ENCODE measurements around the gene LGMN. TPM values are rescaled to one million over a fixed set of nuclear protein-coding genes. Genes with fewer than 3 reads are reported as not detected.
A peak's percentile ranks its signal among the peaks of the same experiment; 100 is the strongest.

The LGMN gene
- polyA plus RNA-seq, 1 of the 3 experiments (the other 2 are of a cell fraction), result 76.3 TPM

DNA sequence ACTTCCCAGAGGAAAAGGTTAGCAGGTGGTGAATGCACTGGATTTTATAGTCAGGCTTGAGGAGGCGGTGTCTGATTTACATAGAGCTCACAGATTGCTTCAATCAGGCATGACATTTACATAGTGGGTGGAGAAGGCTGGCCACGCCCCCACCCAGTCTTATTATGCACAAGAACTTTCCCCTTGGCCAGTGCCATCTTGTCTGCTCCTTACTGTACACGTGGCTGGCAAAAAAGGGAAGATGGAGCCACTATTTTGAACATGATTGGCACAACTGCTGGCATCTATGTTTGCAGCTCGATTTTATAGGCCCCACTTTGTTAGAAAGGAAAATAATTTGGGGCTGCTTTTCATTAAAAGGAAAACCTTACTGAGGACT is 10.9 kb upstream of the LGMN start:
- Histone ChIP-seq H3K27ac (ENCODE audit: low read depth in 2 of 2, low read length in 1 of 2) (no peak overlapping the region), H4K20me1 (ENCODE audit: insufficient read depth) (no peaks in the 10 kb centered on the region), H3K9ac (no peak overlapping the region), H2AFZ (ENCODE audit: low read depth) (peak overlapping the region; percentile 51; the same call in 1 of the 2 replicates), H3K9me3 (no peaks in the 10 kb centered on the region), H3K4me2 (no peak overlapping the region), H3K79me2 (ENCODE audit: insufficient read depth) (no peaks in the 10 kb centered on the region), H3K36me3 (replicated peaks in 1 of 2; ENCODE audit: control insufficient read depth in 1 of 2, insufficient read depth in 2 of 2, low read length in 1 of 2) (no peaks in the 10 kb centered on the region), H3K4me3 (ENCODE audit: low read depth in 2 of 2, low read length in 1 of 2) (no peak overlapping the region), H3K27me3 (ENCODE audit: insufficient read depth) (no peaks in the 10 kb centered on the region), H3K9me2 (no peaks in the 10 kb centered on the region), H3K4me1 (ENCODE audit: control insufficient read depth in 1 of 2, insufficient read depth in 2 of 2, low read depth in 1 of 2, low read length in 1 of 2) (no peaks in the 10 kb centered on the region), H3F3A (replicated peaks; ENCODE audit: insufficient read depth) (no peaks in the 10 kb centered on the region)
- ChIA-PET POLR2A (no interaction called here), CTCF (no interaction called here)
- 46% methylated on average over 4 of the region's 4 CpGs for WGBS (ENCODE audit: low lambda C conversion rate)
- DNase-seq, result no peak
- TF ChIP-seq FOXM1 (IDR thresholded peaks at IDR 0.05; ENCODE audit: low read depth) (no peak), EZH2phosphoT487 (IDR thresholded peaks at IDR 0.05; ENCODE audit: borderline replicate concordance, low read depth) (no peak)
- TF ChIP-seq, protein P1, sequence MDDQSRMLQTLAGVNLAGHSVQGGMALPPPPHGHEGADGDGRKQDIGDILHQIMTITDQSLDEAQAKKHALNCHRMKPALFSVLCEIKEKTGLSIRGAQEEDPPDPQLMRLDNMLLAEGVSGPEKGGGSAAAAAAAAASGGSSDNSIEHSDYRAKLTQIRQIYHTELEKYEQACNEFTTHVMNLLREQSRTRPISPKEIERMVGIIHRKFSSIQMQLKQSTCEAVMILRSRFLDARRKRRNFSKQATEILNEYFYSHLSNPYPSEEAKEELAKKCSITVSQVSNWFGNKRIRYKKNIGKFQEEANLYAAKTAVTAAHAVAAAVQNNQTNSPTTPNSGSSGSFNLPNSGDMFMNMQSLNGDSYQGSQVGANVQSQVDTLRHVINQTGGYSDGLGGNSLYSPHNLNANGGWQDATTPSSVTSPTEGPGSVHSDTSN (IDR thresholded peaks at IDR 0.05), result no peak

DNA sequence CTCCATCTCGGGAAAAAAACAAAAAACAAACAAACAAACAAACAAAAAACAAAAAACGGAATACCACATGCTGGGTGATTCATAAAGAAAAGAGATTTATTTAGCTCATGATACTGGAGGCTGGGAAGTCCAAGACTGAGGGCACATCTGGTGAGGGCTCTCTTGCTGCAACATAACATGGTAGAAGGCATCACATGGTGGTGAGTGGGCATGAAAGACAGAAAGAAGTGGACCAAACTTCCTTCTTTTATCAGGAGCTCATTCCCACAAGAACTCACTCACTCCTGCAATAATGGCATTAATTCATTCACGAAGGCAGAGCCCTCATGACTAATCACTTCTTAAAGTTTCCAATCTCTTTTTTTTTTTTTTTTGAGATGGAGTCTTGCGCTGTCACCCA is 8.0 kb upstream of the LGMN start:
- WGBS (ENCODE audit: low lambda C conversion rate), result 51% methylated on average over 4 of the region's 4 CpGs
- Histone ChIP-seq H3K9ac (no peak overlapping the region), H4K20me1 (ENCODE audit: insufficient read depth) (no peaks in the 10 kb centered on the region), H3F3A (replicated peaks; ENCODE audit: insufficient read depth) (no peaks in the 10 kb centered on the region), H3K27me3 (ENCODE audit: insufficient read depth) (no peaks in the 10 kb centered on the region), H3K4me3 (ENCODE audit: low read depth in 2 of 2, low read length in 1 of 2) (no peak overlapping the region), H3K4me2 (no peak overlapping the region), H3K79me2 (ENCODE audit: insufficient read depth) (no peaks in the 10 kb centered on the region), H3K36me3 (replicated peaks in 1 of 2; ENCODE audit: control insufficient read depth in 1 of 2, insufficient read depth in 2 of 2, low read length in 1 of 2) (no peaks in the 10 kb centered on the region), H3K9me3 (no peaks in the 10 kb centered on the region), H2AFZ (ENCODE audit: low read depth) (no peak overlapping the region), H3K9me2 (no peaks in the 10 kb centered on the region), H3K27ac (ENCODE audit: low read depth in 2 of 2, low read length in 1 of 2) (no peak overlapping the region), H3K4me1 (ENCODE audit: control insufficient read depth in 1 of 2, insufficient read depth in 2 of 2, low read depth in 1 of 2, low read length in 1 of 2) (no peaks in the 10 kb centered on the region)
- ChIA-PET POLR2A (no interaction called here), CTCF (interaction anchor here (0.6 to 2.4 kb wide), 2 partner anchors 70 to 83 kb away, joined by 3 to 7 read pairs; no protein-coding TSS in a partner anchor)
- DNase-seq, result no peak
- TF ChIP-seq NFIC (IDR thresholded peaks at IDR 0.05; ENCODE audit: borderline replicate concordance), result no peak
- TF ChIP-seq RFX5 (IDR thresholded peaks at IDR 0.05; ENCODE audit: low read length), result no peak
- no peak for TF ChIP-seq GABPA (IDR thresholded peaks at IDR 0.05; ENCODE audit: low read depth)
- TF ChIP-seq EP300 (IDR thresholded peaks at IDR 0.05; ENCODE audit: borderline replicate concordance in 1 of 2, low read depth in 1 of 2, low read length in 1 of 2), result no peak
- TF ChIP-seq, protein P2, sequence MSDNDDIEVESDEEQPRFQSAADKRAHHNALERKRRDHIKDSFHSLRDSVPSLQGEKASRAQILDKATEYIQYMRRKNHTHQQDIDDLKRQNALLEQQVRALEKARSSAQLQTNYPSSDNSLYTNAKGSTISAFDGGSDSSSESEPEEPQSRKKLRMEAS (IDR thresholded peaks at IDR 0.05; ENCODE audit: low read depth), result no peak
- TF ChIP-seq EZH2phosphoT487 (IDR thresholded peaks at IDR 0.05; ENCODE audit: borderline replicate concordance, low read depth), result no peak
- TF ChIP-seq, protein P3, sequence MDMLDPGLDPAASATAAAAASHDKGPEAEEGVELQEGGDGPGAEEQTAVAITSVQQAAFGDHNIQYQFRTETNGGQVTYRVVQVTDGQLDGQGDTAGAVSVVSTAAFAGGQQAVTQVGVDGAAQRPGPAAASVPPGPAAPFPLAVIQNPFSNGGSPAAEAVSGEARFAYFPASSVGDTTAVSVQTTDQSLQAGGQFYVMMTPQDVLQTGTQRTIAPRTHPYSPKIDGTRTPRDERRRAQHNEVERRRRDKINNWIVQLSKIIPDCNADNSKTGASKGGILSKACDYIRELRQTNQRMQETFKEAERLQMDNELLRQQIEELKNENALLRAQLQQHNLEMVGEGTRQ (IDR thresholded peaks at IDR 0.05; ENCODE audit: borderline replicate concordance, low read depth, low read length), result no peak
- TF ChIP-seq SMC3 (IDR thresholded peaks at IDR 0.05; ENCODE audit: low read depth, low read length), result no peak
- no peak for TF ChIP-seq RCOR1 (IDR thresholded peaks at IDR 0.05; ENCODE audit: low read length)
- TF ChIP-seq YY1 (IDR thresholded peaks at IDR 0.05; ENCODE audit: low read depth), result no peak
- TF ChIP-seq, protein P4, sequence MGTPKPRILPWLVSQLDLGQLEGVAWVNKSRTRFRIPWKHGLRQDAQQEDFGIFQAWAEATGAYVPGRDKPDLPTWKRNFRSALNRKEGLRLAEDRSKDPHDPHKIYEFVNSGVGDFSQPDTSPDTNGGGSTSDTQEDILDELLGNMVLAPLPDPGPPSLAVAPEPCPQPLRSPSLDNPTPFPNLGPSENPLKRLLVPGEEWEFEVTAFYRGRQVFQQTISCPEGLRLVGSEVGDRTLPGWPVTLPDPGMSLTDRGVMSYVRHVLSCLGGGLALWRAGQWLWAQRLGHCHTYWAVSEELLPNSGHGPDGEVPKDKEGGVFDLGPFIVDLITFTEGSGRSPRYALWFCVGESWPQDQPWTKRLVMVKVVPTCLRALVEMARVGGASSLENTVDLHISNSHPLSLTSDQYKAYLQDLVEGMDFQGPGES (IDR thresholded peaks at IDR 0.05; ENCODE audit: low read depth, low read length), result no peak
- TF ChIP-seq, protein P5, sequence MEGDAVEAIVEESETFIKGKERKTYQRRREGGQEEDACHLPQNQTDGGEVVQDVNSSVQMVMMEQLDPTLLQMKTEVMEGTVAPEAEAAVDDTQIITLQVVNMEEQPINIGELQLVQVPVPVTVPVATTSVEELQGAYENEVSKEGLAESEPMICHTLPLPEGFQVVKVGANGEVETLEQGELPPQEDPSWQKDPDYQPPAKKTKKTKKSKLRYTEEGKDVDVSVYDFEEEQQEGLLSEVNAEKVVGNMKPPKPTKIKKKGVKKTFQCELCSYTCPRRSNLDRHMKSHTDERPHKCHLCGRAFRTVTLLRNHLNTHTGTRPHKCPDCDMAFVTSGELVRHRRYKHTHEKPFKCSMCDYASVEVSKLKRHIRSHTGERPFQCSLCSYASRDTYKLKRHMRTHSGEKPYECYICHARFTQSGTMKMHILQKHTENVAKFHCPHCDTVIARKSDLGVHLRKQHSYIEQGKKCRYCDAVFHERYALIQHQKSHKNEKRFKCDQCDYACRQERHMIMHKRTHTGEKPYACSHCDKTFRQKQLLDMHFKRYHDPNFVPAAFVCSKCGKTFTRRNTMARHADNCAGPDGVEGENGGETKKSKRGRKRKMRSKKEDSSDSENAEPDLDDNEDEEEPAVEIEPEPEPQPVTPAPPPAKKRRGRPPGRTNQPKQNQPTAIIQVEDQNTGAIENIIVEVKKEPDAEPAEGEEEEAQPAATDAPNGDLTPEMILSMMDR (IDR thresholded peaks at IDR 0.05), result no peak
- TF ChIP-seq CHD2 (IDR thresholded peaks at IDR 0.05; ENCODE audit: low read length, partially characterized antibody), result no peak
- TF ChIP-seq, protein P6, sequence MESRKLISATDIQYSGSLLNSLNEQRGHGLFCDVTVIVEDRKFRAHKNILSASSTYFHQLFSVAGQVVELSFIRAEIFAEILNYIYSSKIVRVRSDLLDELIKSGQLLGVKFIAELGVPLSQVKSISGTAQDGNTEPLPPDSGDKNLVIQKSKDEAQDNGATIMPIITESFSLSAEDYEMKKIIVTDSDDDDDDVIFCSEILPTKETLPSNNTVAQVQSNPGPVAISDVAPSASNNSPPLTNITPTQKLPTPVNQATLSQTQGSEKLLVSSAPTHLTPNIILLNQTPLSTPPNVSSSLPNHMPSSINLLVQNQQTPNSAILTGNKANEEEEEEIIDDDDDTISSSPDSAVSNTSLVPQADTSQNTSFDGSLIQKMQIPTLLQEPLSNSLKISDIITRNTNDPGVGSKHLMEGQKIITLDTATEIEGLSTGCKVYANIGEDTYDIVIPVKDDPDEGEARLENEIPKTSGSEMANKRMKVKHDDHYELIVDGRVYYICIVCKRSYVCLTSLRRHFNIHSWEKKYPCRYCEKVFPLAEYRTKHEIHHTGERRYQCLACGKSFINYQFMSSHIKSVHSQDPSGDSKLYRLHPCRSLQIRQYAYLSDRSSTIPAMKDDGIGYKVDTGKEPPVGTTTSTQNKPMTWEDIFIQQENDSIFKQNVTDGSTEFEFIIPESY (IDR thresholded peaks at IDR 0.05; ENCODE audit: borderline replicate concordance, low read depth), result no peak
- TF ChIP-seq, protein P1 (IDR thresholded peaks at IDR 0.05), result no peak
